Activated CD4-positive, alpha-beta T cell treated with anti-CD3 and anti-CD28 coated beads, Interleukin-2, amount 50 U/mL, for 48 hours (primary cell): ENCODE data around the gene SH2B3.
"Not testable (repeated sequence)": the region's sequence is repeated elsewhere in the genome, so short reads cannot be mapped to it uniquely, and the experiment has no call there.

Experiments used
- DNase-seq, 2 experiments: peaks; one replicate each; pipeline ENCODE4 v3.0.0-alpha.2; 2020

The SH2B3 gene

DNA sequence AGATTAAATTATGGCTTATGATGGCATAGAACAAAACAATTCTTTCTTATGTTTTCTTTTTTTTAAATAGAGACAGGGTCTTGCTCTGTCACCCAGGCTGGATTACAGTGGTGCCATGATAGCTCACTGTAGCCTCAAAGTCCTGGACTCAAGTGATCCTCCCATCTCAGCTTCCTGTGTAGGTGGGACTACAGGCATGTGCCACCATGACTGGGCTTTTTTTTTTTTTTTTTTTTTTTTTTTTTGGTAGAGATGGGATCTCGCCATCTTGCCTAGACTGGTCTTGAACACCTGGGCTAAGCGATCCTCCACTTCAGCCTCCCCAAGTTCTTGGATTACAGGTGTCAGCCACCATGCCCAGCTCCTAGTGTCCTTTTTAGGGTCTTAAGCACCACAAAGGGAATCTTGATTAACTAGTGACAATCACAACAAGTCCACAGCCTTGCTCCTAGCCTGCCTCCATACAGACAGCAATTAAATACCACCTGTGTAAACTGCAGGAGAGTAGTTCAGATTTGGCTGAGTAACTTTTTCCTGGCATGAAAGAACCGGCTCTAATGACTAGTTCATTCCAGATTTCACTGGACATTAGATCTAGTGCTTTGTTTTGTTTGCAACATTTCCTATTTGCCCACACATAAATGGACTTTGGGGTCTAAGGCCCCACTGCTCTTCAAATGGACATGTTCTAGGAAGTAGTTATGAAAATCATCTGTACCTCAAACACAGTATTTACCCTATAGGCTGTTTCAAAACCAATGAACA lies 61.6 kb downstream of the SH2B3 start:
- no peak for DNase-seq

DNA sequence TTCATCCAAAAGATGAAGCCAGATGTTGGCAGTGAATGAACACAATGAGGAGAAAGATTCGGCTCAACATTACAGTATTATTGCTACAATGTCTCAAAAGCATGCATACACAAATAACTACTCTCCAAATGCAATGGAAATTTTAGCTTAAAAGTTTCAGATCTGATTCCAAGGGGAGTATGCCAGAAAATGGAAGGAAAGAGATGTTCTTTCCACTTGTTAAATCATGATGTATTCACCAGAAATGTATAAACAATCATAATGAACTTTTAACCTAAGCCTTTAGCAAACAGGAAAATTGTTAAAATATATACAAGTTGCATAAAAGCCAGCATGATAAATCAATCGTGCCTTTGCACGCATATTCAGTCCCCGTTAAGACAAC lies 62.1 kb downstream of the SH2B3 start:
- no peak for DNase-seq

DNA sequence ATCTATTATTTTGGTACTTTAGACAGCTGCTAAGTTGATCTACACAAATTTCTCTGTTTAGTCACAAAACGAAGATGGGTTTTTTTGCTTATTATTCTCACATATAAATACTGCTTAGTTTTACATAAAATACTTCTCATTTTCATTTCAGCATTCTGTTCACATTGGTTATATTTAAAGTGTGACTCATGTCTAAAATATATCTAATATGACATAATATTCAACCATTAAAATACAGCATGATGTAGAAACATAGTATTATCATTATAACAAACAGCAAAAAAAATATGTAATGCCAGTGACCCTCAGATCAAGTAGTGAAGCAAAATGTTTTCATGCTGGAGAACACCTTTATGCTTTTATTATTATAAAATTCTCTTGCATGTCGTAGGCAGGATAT lies 63.7 kb downstream of the SH2B3 start:
- DNase-seq = no peak

DNA sequence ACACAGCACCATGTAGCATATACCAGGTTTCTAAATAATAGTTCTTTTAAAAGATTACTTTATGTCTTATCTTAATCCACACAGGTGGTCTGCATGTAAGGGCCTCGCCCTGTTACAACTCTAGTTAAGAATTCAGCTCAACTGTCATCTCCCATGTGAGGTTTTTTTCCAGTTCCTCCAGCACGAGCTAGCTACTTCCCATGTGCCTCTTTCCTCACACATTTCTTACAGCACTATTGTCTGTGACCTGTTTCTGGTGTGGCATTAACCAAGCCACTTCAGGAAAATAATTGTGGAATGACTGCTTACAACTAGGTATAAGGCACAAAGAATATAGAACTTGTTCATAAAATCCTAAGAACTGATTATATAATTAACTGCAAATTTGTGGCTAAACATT lies 65.5 kb downstream of the SH2B3 start:
- no peak for DNase-seq

DNA sequence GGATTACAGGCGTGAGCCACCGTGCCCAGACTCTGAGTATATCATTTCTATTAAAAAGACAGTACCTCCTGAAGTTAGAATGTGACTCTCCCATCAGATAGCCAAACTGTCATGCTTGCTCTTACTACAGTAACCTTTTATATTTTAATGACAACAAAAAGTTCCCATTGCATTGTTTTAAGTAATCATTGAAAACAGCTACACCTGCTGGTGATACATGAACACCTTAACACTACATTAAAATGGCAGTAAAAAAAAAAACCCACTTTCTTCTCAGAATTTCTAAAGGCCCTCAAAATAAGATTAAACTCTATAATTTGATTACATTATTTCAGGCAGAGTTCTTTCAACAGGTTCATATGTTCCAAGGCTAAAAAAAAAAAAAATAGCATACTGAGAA lies 76.7 kb downstream of the SH2B3 start:
- no peak for DNase-seq

DNA sequence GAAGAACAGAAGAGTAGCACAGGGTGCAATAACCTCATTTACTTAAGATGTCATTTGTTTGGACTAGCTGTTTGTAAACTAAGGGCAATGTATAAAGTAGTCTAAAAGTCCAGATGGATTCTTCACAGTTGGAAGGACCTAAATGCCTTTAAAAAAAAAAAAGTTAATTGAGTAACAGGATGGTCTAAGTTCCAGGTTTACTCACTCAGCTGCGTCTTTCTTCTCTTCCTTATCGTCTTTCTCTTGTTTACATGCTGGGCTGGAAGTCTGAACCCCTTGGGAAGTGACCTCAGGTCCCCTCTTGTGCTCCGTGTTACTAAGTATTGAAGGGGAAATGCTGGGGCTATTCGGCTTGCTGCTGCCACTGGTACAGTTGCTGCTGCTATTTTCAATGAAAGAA lies 82.5 kb downstream of the SH2B3 start:
- DNase-seq = no peak

DNA sequence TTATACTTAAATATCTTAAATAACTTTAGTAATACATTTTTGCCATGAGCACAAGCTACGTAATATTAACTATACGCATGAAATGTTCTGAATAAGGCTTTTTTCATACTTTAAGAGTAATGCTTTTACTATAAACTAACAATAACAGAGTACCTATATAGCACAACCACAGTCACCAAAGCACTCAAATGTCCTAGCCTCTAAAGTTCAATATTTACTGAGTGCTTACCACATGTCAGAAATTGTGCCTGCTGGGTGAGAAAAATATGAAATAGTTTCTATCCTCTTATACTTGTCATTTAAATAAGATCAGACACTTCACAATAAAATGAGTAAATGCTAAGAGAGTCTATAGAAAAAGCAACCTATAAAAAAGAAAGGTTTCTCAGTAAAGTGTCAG lies 83.1 kb downstream of the SH2B3 start:
- DNase-seq = no peak

DNA sequence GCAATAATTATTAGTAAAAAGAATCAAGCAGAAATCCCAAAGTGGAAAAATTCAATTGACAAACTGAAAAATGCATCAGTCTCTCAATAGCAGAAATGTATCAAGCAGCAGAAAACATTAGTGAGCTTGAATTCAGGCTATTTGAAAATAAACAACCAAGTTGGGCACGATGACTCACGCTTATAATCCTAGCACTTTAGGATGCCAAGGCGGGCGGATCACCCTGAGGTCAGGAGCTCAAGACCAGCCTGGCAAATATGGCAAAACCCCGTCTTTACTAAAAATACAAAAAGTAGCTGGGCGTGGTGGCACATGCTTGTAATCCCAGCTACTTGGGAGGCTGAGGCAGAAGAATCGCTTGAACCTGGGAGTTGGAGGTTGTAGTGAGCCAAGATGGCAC lies 87.3 kb downstream of the SH2B3 start:
- not testable (repeated sequence) for DNase-seq

DNA sequence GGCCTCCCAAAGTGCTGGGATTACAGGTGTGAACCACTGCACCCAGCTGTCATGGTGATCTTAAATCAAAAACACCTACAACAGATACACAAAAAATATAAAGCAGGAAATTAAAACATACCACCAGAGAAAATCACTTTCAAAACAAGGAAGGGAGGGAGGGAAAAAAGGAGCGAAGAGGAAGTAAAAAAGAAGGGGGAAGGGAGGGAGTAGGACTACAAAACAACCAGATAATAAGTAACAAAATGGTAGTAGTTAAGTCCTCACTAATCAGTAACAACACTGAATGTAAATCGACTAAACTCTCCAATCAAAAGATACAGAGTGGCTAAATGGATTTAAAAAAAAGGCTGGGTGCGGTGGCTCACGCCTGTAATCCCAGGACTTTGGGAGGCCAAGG lies 89.0 kb downstream of the SH2B3 start:
- DNase-seq = no peak
